ENCODE results near the gene NFYC.

Gene NFYC

GRCh38 chr1:40742363-40743061 is 51.0 kb downstream of the NFYC start:
- POLR2A ChIA-PET = no interaction called here
- CTCF ChIA-PET = interaction anchor here (1.0 to 1.7 kb wide), 2 partner anchors 10 to 31 kb away, joined by 4 to 5 read pairs; no protein-coding TSS in a partner anchor
- DNase-seq (ENCODE audit: low read depth, low spot score) = no peak
- no peak overlapping the region for H3K4me3 ChIP-seq (ENCODE audit: low read depth, low read length)
- TF ChIP-seq CTCF (IDR thresholded peaks at IDR 0.05; ENCODE audit: insufficient read depth, low read length, missing control alignments) = no peak

- no peak for TF ChIP-seq CTCF (IDR thresholded peaks at IDR 0.05; ENCODE audit: insufficient read depth, low read length, missing control alignments)
- POLR2A ChIA-PET = no interaction called here
- DNase-seq (ENCODE audit: low read depth, low spot score) = no peak
- CTCF ChIA-PET = no interaction called here
- H3K4me3 ChIP-seq (ENCODE audit: low read depth, low read length) = no peak overlapping the region
Observed at GRCh38 chr1:40743452-40743851, 51.9 kb downstream of the NFYC start.

DNA sequence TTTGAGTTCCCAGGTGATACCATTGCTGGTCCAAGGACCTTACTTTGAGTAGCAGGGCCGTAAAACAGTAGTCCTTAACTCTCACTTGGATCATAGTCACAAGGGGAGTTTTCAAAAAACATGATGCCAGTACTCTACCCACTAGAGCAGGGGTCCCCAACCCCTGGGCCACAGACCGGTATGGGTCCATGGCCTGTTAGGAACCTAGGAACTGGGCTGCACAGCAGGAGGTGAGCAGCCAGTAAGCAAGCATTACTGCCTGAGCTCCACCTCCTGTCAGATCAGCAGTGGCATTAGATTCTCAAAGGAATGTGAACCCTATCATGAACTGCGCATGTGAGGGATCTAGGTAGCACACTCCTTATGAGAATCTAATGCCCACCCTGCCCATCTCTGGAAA is 52.4 kb downstream of the NFYC start:
- H3K4me3 ChIP-seq (ENCODE audit: low read depth, low read length) = no peak overlapping the region
- ChIA-PET CTCF (no interaction called here), POLR2A (no interaction called here)
- no peak for TF ChIP-seq CTCF (IDR thresholded peaks at IDR 0.05; ENCODE audit: insufficient read depth, low read length, missing control alignments)
- no peak for DNase-seq (ENCODE audit: low read depth, low spot score)

- POLR2A ChIA-PET = no interaction called here
- CTCF ChIA-PET = interaction anchor here (0.8 to 1.5 kb wide), 7 partner anchors 12 to 208 kb away, joined by 3 to 6 read pairs (median 3); no protein-coding TSS in a partner anchor
- no peak for TF ChIP-seq CTCF (IDR thresholded peaks at IDR 0.05; ENCODE audit: insufficient read depth, low read length, missing control alignments)
- peak; percentile 56 for DNase-seq (ENCODE audit: low read depth, low spot score)
- H3K4me3 ChIP-seq (ENCODE audit: low read depth, low read length) = no peak overlapping the region
Observed at GRCh38 chr1:40745176-40745575, 53.7 kb downstream of the NFYC start.

DNA sequence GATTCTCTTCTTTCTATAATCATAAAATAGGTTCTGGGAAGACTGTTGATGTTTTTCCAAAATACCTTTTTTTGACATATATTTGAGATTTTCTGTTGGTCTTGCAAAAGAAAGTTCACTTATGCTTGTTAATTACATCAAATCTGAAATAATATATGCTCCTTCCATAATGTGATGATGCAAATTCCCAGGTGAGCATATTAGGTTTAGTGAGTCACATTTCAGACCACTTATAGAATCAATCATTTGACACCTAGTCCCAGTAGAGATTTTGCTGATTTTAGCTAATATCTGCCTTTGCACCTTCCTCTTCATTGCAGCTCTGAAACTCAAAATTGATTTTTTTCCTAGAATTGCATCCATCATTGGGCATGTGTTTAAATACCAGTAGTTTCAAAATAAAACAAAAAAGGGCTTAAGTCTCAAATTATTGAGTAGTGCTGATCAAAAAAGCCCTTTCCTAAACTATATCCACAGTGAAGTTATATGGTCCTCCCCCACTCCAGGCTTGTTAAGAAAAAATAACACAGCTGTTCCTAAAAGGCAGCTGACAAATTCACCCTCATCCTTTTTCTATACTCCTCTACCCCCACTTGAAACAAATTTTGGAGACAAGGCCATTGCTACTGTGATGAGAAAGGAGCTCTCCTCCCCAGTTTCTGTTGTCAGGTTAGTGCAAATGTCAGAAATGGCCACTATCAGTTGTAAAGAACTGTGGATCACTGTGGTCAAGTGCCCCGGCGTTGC is 55.0 kb downstream of the NFYC start:
- H3K4me3 ChIP-seq (ENCODE audit: low read depth, low read length) = no peak overlapping the region
- ChIA-PET CTCF (interaction anchor here (1.0 to 3.8 kb wide), 5 partner anchors 8 to 27 kb away, joined by 3 to 17 read pairs (median 3); no protein-coding TSS in a partner anchor), POLR2A (no interaction called here)
- DNase-seq (ENCODE audit: low read depth, low spot score) = no peak
- TF ChIP-seq CTCF (IDR thresholded peaks at IDR 0.05; ENCODE audit: insufficient read depth, low read length, missing control alignments) = no peak
